Lower lobe of right lung (tissue), 2 donors: ENCODE results near the gene RHOC. TPM values are rescaled to one million over a fixed set of nuclear protein-coding genes. Genes with fewer than 3 reads are reported as not detected.

ENCODE experiments used
- ATAC-seq, 2 donors: fragments of 200-7000 bp; cut with Tn5 transposase; one replicate each; pipeline ENCODE4 v1.9.1; 2020 to 2022; ENCODE audit warnings: mild to moderate bottlenecking in 2 of 2, moderate library complexity in 2 of 2
- DNase-seq: peaks from one replicate; pipeline ENCODE4 v3.0.0-alpha.2; 2020
- H3K27ac ChIP-seq: fragments of 200-600 bp; one replicate; pipeline ENCODE4 v1.8.0; 2022
- H3K27me3 ChIP-seq: fragments of 200-600 bp; one replicate; pipeline ENCODE4 v1.8.0; 2022; ENCODE audit warnings: low read depth
- H3K36me3 ChIP-seq: fragments of 200-600 bp; one replicate; pipeline ENCODE4 v1.8.0; 2022; ENCODE audit warnings: mild to moderate bottlenecking
- H3K4me1 ChIP-seq: fragments of 200-600 bp; one replicate; pipeline ENCODE4 v1.8.0; 2022
- H3K4me3 ChIP-seq: fragments of 200-600 bp; one replicate; pipeline ENCODE4 v1.8.0; 2022; ENCODE audit warnings: mild to moderate bottlenecking
- H3K9me3 ChIP-seq: fragments of 200-600 bp; one replicate; pipeline ENCODE4 v1.8.0; 2022
- intact Hi-C: fragments of 100-400 bp; cut with DNase I; formaldehyde crosslinking; loops from one replicate; pipeline ENCODE4 v1.11.0; 2022
- total RNA-seq: library from RNA; stranded (reverse); fragmentation: NEBNext Ultra II Directional; extraction: Animal tissue kit (Norgen Biotek cat#: 25700); gene quantifications from one replicate; pipeline ENCODE4 v1.2.1, GENCODE V29; 2021
- TF ChIP-seq, protein P1 (sequence below): fragments of 200-600 bp; IDR thresholded peaks from one replicate; pipeline ENCODE4 v1.8.0; 2022; ENCODE audit warnings: antibody characterized with exemption, mild to moderate bottlenecking
- donor health status: DM: no; HTN: yes; CAD: no; lungs with severe emphysema.

Gene RHOC
- total RNA-seq, 1 donor from 2014 or later, result 126 TPM

DNA sequence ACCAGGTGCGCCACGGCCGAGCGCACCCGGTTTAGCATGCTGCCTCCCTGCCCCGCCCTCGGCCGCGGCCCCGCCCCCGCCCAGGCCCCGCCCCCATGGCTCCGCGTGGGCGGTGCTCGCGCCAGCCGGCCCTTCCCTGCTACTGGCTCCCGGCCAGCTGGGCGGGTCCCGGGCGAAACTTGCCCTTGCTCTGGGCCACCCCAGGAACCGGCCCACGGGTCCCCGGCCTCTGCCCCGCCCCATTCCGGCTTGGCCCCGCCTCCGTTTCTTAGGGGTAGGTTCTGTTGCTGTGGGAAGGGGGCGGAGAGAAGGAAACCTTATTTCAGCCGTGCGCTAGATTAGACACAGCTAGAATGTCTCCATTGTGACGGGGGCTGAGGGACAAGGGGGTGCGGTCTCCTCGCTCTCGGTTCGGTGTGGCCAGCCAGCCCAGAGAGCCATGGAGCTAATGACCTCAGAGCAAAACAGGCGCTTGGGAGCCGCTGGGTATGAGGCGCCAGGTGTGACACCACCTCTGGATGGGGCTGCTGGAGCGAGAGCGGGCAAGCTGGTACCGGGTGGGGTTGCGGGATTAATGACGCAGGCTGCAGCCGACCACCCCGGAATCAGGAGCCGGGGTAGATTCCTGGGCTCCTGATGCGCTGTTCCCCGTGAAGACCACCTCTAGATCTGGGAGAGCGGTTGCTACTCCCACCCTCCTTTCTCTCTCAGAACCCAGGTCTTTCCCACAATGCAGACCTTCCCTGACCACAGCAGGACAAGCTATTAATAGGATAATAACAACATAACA is 8.5 kb upstream of the RHOC start, which contains the start of gene PPM1J:
TSS of gene PPM1J (minus strand) at position 69 of the 790 bp plus-strand sequence. CDS start at position 38, 31 bp downstream.
- ATAC-seq, result peak; percentile 93 to 94
- intact Hi-C loops, result loop anchor here (5.0 kb wide), 1 partner anchor 87 kb away; no protein-coding TSS in a partner anchor
- peak; percentile 99 for DNase-seq
- H3K27me3 ChIP-seq, result no peaks in the 10 kb centered on the region
- TF ChIP-seq, protein P1, sequence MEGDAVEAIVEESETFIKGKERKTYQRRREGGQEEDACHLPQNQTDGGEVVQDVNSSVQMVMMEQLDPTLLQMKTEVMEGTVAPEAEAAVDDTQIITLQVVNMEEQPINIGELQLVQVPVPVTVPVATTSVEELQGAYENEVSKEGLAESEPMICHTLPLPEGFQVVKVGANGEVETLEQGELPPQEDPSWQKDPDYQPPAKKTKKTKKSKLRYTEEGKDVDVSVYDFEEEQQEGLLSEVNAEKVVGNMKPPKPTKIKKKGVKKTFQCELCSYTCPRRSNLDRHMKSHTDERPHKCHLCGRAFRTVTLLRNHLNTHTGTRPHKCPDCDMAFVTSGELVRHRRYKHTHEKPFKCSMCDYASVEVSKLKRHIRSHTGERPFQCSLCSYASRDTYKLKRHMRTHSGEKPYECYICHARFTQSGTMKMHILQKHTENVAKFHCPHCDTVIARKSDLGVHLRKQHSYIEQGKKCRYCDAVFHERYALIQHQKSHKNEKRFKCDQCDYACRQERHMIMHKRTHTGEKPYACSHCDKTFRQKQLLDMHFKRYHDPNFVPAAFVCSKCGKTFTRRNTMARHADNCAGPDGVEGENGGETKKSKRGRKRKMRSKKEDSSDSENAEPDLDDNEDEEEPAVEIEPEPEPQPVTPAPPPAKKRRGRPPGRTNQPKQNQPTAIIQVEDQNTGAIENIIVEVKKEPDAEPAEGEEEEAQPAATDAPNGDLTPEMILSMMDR, result no peak
- H3K36me3 ChIP-seq, result no peaks in the 10 kb centered on the region
- no peaks in the 10 kb centered on the region for H3K9me3 ChIP-seq
- peak within 1 kb of the TSS; percentile 66 for H3K4me3 ChIP-seq
- H3K4me1 ChIP-seq, result peaks cover 27% of the 10 kb centered on the region
- H3K27ac ChIP-seq, result peak within 1 kb of the TSS; percentile 44

DNA sequence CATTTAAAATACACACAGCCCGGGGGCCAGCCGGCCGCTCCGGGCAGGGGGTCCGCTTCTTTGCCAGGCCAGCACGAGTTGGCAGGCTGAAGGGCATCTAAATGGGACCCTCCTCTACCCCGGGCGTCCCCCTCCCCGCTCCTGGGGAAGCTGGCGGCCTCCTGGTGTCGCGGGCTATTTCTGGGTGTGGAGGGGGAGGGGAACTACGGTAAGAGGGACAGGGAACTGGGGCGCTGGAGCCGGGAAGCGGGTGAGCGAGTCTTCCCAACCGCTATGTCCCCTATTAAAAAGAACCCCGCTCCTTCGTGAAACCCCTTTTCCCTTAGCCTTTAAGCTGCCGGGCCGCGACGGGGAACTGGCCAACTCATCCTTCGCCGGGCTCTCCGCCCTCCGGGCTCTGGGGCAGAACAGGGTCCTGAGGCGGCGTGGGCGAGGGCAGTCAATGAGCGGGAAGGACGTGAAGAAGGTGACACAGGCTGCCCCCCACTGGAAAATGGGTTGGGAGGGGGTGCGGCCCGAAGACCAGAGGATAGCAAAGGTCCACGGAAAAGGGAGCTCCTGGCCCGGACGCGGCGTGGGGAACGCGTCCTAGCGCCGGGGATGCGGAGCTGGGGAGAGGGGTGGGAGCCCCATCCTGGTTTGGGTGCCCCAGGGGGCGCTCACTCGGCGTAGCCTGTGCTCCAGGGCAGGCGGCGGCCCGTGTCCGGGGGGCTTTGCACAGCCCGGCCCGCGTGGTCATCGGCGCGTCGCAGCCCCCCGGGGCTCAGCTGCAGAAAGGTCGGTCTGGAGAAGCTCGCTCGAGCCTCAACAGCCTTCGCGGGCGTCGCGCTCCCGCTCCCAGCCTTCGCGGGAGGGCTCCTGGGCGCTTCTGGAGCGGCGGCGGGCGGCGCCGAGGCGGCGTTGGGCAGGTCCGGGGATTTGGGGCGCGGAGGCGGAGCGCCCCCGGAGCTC is 7.7 kb upstream of the RHOC start:
- Histone ChIP-seq H3K9me3 (no peaks in the 10 kb centered on the region), H3K4me3 (peak overlapping the region; percentile 66), H3K4me1 (peaks cover 27% of the 10 kb centered on the region), H3K27me3 (no peaks in the 10 kb centered on the region), H3K27ac (no peak overlapping the region), H3K36me3 (no peaks in the 10 kb centered on the region)
- TF ChIP-seq, protein P1, result no peak
- ATAC-seq, result peak; percentile 2 to 5
- intact Hi-C loops, result loop anchor here (5.0 kb wide), 1 partner anchor 88 kb away; no protein-coding TSS in a partner anchor
- no peak for DNase-seq

DNA sequence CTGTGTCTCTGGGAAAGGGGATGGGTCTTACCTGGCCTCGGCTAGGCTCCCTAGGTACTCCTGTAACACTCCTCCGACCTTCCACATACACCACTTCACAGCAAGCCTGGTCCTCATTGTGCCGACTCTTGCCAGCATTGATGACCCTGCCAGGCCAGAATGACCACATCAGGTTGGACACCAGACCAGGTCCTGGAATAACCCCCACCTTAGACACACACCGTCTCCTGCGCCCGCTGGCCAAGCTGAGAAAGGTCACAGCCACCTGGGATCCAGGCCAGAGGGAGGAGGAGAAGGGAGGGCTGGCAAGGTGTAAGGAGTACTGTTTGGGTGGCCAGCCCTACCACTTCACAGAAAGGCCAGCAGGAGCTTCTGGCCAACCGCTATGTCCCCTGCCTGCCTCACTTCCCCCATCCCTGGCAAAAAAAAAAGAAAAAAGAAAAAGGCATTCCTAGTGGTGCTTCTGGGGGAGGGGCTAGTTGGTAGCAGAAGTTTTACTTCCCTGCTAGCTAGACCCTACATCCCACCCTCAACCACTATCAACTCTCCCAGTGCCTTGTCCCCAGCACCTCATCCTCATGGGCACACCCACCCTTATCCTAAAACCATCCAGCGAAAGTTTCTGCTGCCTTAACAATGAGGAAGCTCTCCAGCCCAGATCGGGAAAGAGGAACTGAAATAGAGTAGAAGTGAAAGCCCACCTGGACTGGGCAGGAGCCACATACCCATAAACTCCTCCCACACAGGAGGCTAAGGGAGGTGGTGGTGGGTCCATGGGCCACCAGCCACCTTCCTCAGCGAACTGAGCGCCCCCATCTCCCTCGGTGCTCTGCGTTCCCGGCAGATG is 6.8 kb upstream of the RHOC start:
- TF ChIP-seq, protein P1, result no peak
- ATAC-seq (no peak), DNase-seq (no peak)
- no peaks in the 10 kb centered on the region for H3K36me3 ChIP-seq
- H3K4me3 ChIP-seq, result peak overlapping the region; percentile 66
- intact Hi-C loops, result no loop called here
- H3K4me1 ChIP-seq, result peaks cover 24% of the 10 kb centered on the region
- no peaks in the 10 kb centered on the region for H3K27me3 ChIP-seq
- H3K27ac ChIP-seq, result no peak overlapping the region
- no peaks in the 10 kb centered on the region for H3K9me3 ChIP-seq

DNA sequence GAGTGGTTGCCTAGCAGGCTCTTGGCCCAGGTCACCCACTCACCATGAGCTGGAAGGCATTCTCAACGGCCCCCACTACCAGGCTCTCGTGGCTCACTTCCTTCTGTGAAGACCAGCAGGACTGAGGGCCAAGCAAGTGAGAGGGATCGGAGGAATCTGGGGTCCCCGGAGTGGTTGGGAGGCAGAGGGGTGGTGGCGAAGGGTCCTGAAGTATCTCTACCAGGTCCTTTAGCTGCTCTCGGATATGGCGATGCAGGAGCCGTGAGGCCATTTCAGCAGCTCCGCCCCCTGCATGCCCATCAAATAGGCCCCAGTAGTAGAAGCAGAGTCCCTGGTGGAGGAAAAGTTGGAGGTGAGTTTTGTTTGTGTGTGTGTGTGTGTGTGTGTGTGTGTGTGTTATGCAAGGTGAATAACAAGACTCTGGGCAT is 5.8 kb upstream of the RHOC start:
- no peaks in the 10 kb centered on the region for H3K27me3 ChIP-seq
- DNase-seq, result no peak
- intact Hi-C loops, result no loop called here
- peaks cover 21% of the 10 kb centered on the region for H3K4me1 ChIP-seq
- TF ChIP-seq, protein P1, result no peak
- H3K27ac ChIP-seq, result no peak overlapping the region
- no peaks in the 10 kb centered on the region for H3K9me3 ChIP-seq
- no peak overlapping the region for H3K4me3 ChIP-seq
- ATAC-seq, result no peak
- H3K36me3 ChIP-seq, result no peaks in the 10 kb centered on the region

DNA sequence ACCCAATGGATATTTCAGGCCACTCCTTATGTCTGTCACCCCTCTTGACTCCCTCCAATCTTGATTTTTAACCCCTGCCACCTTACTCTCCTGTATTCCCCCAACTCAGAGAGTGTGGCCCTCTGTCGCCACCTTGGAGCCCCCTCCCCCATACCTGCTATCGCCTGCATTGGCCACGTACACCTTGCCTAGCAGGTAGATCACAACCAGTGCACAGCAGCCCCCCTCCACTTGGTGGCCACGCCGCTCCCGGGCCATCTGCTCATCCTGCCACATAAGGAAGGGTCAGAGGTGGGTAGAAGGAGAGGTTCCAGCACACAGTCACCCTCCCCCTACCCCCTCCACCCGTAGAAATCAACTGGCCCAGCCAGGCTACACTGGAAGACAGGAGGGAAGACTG is 5.3 kb upstream of the RHOC start:
- Histone ChIP-seq H3K9me3 (no peaks in the 10 kb centered on the region), H3K4me3 (no peak overlapping the region), H3K4me1 (peaks cover 21% of the 10 kb centered on the region), H3K27me3 (no peaks in the 10 kb centered on the region), H3K36me3 (no peaks in the 10 kb centered on the region), H3K27ac (no peak overlapping the region)
- ATAC-seq (no peak), DNase-seq (no peak)
- intact Hi-C loops, result no loop called here
- TF ChIP-seq, protein P1, result no peak
